NK-92 treated with Interleukin-12 subunit alpha and Interleukin-12 subunit beta, amount 100 ng/mL, for 24 hours (cell line): ENCODE data around the gene FAM98C.
"Not testable (repeated sequence)": the region's sequence is repeated elsewhere in the genome, so short reads cannot be mapped to it uniquely, and the experiment has no call there.

Source experiments
- DNase-seq: peaks from one replicate; lab custom pipeline; 2025; lab: John Stamatoyannopoulos, UW

FAM98C gene

DNA sequence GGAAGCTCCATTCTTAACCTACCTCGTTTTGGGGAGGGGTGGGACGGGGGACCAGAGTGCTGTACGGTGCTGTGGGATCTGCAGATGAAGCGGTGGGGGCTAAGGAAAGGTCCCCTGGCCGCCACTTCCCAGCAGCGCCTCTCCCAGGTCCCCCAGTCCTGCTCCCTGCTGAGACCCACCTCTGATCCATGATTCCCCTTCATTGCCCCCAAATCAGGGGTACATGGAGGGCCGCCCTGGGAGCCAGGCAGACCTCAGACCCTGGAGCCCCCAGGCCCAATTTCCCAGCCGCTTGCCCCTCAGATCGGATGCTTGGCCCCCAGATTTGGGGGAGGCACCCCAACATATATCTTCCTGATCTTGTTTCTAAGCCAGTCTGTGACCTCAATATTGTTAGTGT, 3.8 kb upstream of the FAM98C start:
- no peak for DNase-seq

DNA sequence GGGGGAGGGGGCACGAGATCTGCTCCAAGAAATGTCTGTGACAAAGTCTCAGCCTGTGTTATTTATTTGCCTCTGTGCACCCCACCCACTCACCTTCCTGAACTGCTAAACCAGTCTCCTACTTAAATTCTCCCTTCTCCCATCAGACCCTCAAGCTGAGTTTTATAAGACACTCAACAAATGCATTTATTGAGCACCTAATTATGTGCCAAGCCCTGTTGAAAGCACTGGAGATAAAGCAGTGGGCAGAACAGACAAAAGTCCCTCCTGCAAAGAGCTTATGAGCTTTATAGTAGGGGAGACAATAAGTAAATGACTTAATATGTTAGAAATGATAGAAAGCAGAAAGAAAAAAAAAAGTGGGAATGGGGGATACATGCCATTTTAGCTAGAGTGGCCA, 3.4 kb upstream of the FAM98C start:
- DNase-seq = no peak

DNA sequence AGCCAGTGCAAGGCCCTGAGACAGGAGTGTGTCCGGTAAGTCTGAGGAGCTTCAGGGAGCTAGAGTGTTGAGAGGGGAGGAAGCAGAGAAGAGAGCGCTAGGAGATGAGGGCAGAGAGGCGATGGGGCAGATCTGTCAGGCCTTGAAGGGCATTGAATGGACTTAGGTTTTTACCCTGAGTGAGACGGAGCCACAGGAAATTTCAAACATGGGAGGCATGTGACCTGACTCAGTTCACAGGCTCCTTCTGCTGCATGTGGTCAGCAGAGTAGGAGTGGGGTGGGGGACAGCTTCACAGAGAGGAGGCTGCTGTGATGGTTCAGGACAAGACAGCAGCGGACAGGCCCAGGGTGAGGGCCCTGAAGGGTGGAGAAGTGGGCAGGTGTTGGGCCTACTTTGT, 2.5 kb upstream of the FAM98C start:
- no peak for DNase-seq

DNA sequence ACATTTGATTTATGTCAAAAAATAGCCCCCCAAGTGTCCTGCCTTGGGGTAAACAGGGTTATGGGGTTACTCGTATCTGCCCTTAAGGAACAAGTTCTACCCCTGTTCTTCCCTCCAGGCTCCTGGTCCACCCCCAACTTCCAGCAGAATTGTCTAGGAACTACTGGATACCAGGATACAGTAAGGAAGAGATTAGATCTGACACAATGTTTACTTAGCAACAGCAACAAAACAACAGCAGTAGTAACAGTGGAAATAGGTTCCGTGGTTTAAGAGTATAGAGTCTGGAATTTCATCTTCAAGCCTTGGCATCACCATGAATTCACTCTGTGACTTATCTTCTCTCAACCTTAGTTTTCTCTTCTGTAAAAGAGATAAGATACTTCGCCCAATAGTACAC, 1.7 kb upstream of the FAM98C start:
- no peak for DNase-seq

GRCh38 chr19:38402623-38402966, 298 bp upstream of the FAM98C start:
- DNase-seq = no peak

GRCh38 chr19:38404858-38405257, 2.0 kb downstream of the FAM98C start:
- no peak for DNase-seq

DNA sequence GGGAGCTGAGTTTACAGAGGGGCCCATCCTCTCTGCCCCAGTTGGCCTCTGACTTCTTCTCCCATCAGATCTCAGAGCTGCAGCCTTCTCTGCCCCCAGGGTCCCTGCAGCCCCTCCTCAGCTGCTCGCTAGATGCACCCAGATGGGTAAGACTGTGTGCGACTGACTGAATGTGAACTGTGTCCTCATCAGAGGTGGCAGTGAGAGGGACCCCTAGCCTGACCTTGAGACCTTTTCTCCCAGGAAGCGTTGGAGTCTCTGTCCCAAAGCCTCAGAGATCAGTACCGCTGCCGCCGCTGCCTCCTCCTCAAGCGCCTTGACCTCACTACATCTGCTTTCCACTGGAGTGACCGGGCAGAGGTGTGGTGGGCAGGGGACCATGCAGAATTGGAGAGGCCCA, 2.4 kb downstream of the FAM98C start:
- DNase-seq = no peak

DNA sequence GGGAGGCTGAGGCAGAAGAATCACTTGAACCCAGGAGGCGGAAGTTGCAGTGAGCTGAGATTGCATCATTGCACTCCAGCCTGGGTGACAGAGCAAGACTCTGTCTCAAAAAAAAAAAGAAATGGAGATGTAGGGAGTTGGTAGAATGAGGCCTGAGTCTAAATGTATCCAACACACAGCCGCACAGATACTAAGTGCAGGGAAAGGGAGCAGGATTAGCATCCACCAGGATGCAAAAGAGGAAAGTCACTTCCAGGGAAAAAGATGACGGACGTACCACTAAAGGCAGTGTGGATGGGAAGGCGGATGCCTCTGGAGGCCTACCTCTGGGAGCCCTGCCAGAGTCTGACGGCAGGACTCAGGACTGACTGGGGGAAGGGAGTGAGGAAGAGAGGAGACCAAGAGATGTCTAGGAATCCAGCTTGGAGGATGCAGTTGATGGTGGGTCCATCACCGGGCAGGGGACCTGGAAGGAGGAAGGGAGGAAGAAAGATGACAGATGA, 6.8 kb downstream of the FAM98C start:
- no peak for DNase-seq

DNA sequence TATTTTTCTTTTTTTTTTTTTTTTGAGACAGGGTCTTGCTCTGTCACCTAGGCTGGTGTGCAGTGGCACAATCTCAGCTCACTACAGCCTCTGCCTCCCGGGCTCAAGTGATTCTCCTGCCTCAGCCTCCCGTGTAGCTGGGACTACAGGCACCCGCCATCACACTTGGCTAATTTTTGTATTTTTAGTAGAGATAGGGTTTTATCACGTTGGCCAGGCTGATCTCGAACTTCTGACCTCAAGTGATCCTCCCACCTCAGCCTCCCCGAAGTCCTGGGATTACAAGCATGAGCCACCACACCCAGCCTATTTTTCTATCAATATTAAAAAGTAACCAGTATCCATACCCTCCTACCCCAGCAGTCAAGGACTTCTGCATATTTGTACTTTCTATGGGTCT, 7.5 kb downstream of the FAM98C start:
- not testable (repeated sequence) for DNase-seq

GRCh38 chr19:38411041-38411712, 8.3 kb downstream of the FAM98C start:
- DNase-seq = no peak

DNA sequence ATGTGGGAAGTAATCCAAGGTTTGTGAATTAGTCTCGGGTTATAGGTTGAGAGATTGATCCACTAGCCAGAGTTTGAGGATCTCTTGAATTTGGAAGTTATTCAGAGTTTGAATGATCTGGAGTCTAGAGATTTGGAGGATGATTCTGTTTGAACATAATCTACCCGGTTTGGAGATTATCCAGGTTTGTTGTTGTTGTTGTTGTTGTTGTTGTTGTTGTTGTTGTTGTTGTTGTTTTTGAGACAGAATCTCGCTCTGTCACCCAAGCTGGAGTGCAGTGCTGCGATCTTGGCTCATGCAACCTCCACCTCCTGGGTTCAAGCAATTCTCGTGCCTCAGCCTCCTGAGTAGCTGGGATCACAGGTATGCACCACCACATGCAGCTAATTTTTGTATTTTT, 9.0 kb downstream of the FAM98C start:
- not testable (repeated sequence) for DNase-seq

DNA sequence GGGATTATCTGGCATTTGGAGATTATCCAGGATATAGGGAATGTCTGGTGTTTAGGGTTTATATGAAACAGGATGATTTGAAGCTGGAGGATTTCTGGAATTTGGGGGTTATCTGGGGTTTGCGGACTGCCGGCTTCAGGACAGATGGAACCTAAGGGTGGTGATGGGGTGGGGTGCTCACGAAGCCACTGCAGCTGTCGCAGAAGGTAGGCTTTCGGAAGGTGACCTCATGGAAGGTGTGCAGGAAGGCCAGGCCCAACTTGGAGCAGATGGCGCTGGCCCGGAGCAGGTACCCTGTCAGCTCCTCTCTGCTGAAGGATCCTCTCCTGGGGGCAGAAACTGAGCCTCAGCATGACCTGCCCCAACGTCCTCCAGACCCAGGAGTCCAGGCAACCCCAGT, 9.6 kb downstream of the FAM98C start:
- DNase-seq = no peak

- DNase-seq = no peak
These were observed 10.1 kb downstream of the FAM98C start for GRCh38 chr19:38412961-38413360.

DNA sequence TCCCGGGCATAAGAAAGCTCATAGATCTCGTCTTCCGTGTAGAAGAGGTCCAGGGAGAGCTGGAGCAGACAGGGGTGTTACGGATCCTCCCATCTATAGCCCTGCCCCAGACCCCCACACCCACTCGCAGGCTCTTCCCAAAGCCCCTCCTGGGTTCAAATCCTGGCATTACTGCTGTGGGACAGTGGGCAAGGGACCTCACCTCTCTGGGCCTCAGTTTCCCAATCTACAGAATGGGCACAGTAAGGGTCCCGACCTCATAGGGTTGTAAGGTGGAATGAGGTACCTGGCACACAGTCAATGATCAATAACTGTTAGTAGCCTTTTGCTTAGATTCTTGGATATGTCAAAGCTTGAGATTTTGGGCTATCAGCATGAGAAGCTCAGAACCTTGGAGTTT, 10.5 kb downstream of the FAM98C start:
- DNase-seq = no peak

DNA sequence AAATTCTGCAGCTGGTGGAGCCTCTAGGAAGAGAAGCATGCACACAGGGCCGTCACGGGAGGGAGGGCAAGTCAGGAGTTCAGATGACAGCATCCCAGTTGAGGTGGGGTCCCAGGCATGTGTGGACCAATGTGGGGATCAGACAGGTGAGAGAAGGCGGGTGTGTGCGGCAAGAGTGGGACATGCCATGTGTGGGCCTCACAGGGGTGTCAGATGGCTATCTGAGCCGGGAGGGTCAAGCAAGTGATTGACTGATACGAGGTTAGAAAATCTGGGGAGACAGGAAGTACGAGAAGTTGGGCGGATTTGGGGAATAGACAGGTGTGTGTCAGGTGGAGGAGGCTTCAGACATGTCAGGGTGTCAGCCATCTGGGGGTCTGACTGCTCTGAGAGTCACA, 14.3 kb downstream of the FAM98C start:
- no peak for DNase-seq

DNA sequence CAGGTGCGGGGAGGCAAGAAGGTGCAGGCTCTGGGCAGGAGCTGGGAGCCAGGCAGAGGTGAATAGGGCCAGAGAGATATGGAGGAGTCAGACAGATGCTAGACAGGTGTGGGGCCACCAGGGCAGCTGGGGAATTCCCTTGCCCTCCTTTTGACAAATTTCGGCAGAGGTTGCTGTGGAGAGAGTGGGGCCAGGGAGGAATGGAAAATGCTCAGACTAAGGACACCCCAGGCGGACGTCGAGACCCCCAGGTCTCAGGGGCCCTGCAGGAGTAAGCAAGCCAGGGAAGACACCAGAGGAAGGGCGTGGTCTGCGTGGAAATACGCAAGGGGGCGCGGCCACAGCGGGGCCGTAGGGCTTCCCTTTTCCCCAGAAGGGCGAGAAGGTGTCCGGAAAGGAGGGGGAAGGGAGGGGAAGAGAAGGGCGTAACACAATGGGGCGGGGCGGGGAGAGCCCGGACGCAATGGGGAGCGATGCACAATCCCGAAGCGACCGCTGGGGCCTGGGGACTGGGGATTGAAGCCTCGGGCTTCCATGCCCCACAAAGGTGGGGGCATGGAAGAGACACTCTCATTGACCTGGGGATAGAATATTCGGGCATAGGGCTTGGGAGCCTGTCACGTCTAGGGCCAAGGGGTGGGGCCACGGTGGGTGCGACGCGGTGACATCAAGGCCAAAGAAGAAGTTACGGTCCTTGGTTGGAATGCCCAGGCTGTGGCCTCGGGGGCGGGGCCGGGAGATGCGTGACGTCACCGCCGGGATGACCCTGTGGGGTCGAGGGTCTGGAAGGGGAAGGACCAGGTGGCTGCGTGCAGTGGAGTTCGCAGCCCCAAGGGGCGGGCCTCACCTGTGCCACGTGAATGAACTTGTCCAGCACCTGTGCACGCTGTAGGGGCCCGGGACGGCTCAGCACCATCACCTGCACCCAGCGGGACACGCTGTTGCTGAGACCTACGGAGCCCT, 14.9 kb downstream of the FAM98C start:
- no peak for DNase-seq

DNA sequence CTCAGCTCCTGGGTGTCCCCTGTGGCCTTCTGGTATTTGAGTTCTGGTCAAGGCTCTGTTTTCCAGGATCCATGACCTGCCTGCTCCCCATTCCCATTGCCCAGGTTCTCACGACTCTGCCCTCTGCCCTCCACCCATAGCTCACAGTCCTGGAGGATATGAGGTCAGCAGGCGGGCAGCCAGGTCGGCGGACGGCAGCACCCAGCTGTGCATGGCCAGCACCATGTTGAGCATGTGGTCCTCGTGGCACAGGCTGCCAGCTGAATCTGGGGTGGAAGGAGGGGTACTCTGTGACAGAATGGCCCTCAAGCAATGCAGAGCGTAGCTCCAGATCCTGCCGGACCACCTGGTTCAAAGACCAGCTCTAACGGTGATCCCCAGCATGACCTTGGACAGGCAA, 18.0 kb downstream of the FAM98C start:
- no peak for DNase-seq

DNA sequence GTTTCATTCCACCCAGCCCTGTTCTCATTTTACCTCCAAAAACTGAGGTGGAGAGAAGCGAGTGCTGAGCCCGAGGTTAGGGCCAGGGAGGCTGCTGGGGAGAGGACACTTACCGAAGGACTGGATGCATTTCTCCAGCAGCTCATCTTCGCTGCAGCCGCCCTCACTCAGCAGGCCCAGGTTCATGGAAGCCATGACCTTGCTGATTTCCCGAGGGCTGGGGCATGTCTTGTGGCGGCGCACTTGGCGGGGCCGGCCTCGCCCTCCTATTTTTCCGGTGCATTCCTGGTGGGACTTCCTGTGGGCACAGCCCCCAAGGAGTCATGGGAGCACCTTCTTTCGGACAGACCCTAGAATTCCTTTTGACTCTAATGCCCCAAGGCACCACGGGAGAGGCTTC, 19.0 kb downstream of the FAM98C start:
- DNase-seq = no peak

DNA sequence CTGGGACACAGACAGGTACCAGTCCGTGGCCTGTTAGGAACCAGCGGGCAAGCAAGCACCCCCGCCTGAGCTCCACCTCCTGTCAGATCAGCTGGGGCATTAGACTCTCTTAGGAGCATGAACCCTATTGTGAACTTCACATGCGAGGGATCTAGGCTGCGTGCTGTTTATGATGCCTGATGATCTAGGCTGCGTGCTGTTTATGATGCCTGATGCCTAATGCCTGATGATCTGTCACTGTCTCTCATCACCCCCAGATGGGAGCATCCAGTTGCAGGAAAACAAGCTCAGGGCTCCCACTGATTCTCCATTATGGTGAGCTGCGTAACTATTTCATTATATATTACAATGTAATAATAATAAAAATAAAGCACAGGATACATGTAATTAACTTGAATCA, 19.5 kb downstream of the FAM98C start:
- DNase-seq = no peak

DNA sequence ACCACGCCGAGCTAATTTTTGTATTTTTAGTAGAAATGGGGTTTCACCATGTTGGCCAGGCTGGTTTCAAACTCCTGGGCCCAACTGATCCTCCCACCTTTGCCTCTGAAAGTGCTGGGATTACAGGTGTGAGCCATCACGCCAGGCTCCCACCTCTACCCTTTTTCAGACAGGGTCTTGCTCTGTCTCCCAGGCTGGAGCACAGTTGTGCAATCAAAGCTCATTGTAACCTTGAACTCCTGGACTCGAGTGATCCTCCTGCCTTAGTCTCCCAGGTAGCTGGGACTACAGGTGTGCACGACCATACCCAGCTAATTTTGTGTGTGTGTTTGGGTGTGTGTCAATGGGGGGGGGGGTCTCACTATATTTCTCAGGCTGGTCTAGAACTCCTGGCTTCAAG, 21.4 kb downstream of the FAM98C start:
- DNase-seq = no peak

DNA sequence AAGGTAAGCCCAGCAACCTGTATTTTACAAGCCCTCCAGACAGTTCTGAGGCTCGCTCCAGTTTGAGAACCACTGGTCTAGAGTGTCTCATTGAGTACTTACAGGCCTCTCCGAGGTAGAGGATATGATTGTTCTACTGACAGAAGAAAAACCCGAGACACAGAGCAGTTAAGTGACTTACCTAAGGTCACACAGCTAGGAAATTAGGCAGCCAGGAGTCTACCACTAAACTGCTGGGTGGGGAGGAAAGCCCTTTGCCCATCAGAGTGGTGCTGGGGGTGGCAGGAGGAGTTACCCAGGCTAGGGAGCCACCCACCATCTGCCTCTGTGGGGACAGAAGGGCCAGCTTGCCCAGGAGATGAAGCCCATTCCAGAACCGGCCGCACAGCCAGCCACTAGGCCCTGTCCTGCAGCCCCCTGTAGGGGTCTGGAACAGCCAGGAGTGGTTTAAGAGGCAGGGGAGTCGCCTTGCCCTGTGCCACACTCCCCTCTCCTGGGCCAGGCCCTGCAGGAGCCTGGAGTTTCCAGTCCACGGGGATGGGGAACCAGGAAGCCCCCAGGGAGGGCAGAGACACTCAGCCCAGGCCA, 22.4 kb downstream of the FAM98C start:
- no peak for DNase-seq

- no peak for DNase-seq
These were observed 23.0 kb downstream of the FAM98C start, which contains the start of gene RASGRP4 for GRCh38 chr19:38425810-38426466. RASGRP4 (minus strand) TSS chr19:38426219; CDS start chr19:38426091, 128 bp downstream.
